SU-DHL-6 (cell line): Measurements from ENCODE around the gene BCL2L13.

Source experiments
- H2AFZ ChIP-seq: fragments of 200-600 bp; sonication (generic); 2 replicates; pipeline ENCODE4 v1.6.1; 2014; ENCODE audit warnings: low read depth, mild to moderate bottlenecking, moderate library complexity, mixed read lengths, antibody characterized with exemption, low read length; ENCODE audit not compliant: severe bottlenecking
- H3F3A ChIP-seq: fragments of 200-600 bp; shearing (Covaris generic); 2 replicates; pipeline ENCODE4 v1.6.0; 2016; ENCODE audit warnings: antibody characterized with exemption, mild to moderate bottlenecking; ENCODE audit not compliant: insufficient read depth
- H3K27ac ChIP-seq: fragments of 200-600 bp; sonication (generic); 2 replicates; pipeline ENCODE4 v1.5.1; 2016; ENCODE audit warnings: low read depth, mild to moderate bottlenecking, low read length, moderate library complexity, mixed read lengths
- H3K27me3 ChIP-seq: fragments of 200-600 bp; sonication (generic), shearing (Covaris generic); 2 replicates; pipeline ENCODE4 v1.6.0; 2014; ENCODE audit warnings: mild to moderate bottlenecking, low read length
- H3K36me3 ChIP-seq: fragments of 200-600 bp; sonication (generic); 2 replicates; pipeline ENCODE4 v1.6.1; 2014; ENCODE audit warnings: mild to moderate bottlenecking, low read length, mixed read lengths
- H3K4me2 ChIP-seq: fragments of 300-600, 200-600 bp; shearing (Covaris generic), sonication (generic); 2 replicates; pipeline ENCODE4 v1.6.0; 2014; ENCODE audit warnings: low read length, low read depth, mild to moderate bottlenecking; ENCODE audit not compliant: poor library complexity, severe bottlenecking
- H3K4me3 ChIP-seq: fragments of 200-600 bp; sonication (generic); 2 replicates; pipeline ENCODE4 v1.5.1; 2014; ENCODE audit warnings: antibody characterized with exemption, low read length, mild to moderate bottlenecking, mixed read lengths; ENCODE audit not compliant: insufficient read depth, poor library complexity, severe bottlenecking
- H3K79me2 ChIP-seq: fragments of 200-600 bp; sonication (generic); 2 replicates; pipeline ENCODE4 v1.6.1; 2014; ENCODE audit warnings: mild to moderate bottlenecking, low read length, moderate library complexity; ENCODE audit not compliant: insufficient read depth
- H3K9ac ChIP-seq: fragments of 200-600 bp; sonication (generic); 2 replicates; pipeline ENCODE4 v1.7.0; 2014; ENCODE audit warnings: mild to moderate bottlenecking, low read length
- H3K9me2 ChIP-seq: fragments of 200-600 bp; sonication (generic); replicated peaks from 2 replicates; pipeline ENCODE4 v1.6.1; 2014; ENCODE audit warnings: low read length; ENCODE audit not compliant: insufficient read depth
- H3K9me3 ChIP-seq: fragments of 200-600 bp; sonication (generic); 2 replicates; pipeline ENCODE4 v1.6.1; 2014; ENCODE audit warnings: low read length, mixed read lengths; ENCODE audit not compliant: insufficient read depth
- H4K20me1 ChIP-seq: fragments of 200-600 bp; sonication (generic); 2 replicates; pipeline ENCODE4 v1.6.1; 2014; ENCODE audit warnings: low read depth, mild to moderate bottlenecking, antibody characterized with exemption, low read length, moderate library complexity, mixed read lengths
- CTCF ChIP-seq: fragments of 200-600 bp; sonication (generic); IDR thresholded peaks from one replicate; pipeline ENCODE4 v1.5.1; 2017; ENCODE audit warnings: antibody characterized with exemption, mild to moderate bottlenecking, low read length, moderate library complexity; ENCODE audit not compliant: insufficient read depth, poor library complexity, severe bottlenecking
- EZH2phosphoT487 ChIP-seq: fragments of 200-600 bp; sonication (generic), shearing (Covaris generic); conservative IDR thresholded peaks from 2 replicates; pipeline ENCODE4 v1.6.1; 2018; ENCODE audit warnings: mild to moderate bottlenecking, antibody characterized with exemption, low read length, moderate library complexity, mixed read lengths

BCL2L13 gene

GRCh38 chr22:17767233-17768065 is 128.9 kb downstream of the BCL2L13 start:
- no peak for TF ChIP-seq CTCF
- TF ChIP-seq EZH2phosphoT487: no peak
- Histone ChIP-seq H2AFZ (no peak overlapping the region), H3K9me2 (no peaks in the 10 kb centered on the region), H3K9ac (no peak overlapping the region), H4K20me1 (no peaks in the 10 kb centered on the region), H3K79me2 (peaks cover 17% of the 10 kb centered on the region; the same call in 1 of the 2 replicates), H3F3A (no peaks in the 10 kb centered on the region), H3K9me3 (no peaks in the 10 kb centered on the region), H3K27ac (no peak overlapping the region), H3K4me2 (no peak overlapping the region), H3K36me3 (no peaks in the 10 kb centered on the region), H3K27me3 (no peaks in the 10 kb centered on the region), H3K4me3 (no peak overlapping the region)

GRCh38 chr22:17769013-17769715 is 130.6 kb downstream of the BCL2L13 start:
- no peaks in the 10 kb centered on the region for H4K20me1 ChIP-seq
- peaks cover 17% of the 10 kb centered on the region; the same call in 1 of the 2 replicates for H3K79me2 ChIP-seq
- H3K4me3 ChIP-seq: no peak overlapping the region
- no peaks in the 10 kb centered on the region for H3K36me3 ChIP-seq
- no peak overlapping the region for H3K4me2 ChIP-seq
- no peaks in the 10 kb centered on the region for H3K9me3 ChIP-seq
- no peaks in the 10 kb centered on the region for H3K27me3 ChIP-seq
- H3F3A ChIP-seq: no peaks in the 10 kb centered on the region
- no peak for TF ChIP-seq CTCF
- TF ChIP-seq EZH2phosphoT487: no peak
- no peaks in the 10 kb centered on the region for H3K9me2 ChIP-seq
- no peak overlapping the region for H3K27ac ChIP-seq
- no peak overlapping the region for H2AFZ ChIP-seq
- H3K9ac ChIP-seq: no peak overlapping the region

- Histone ChIP-seq H3K36me3 (no peaks in the 10 kb centered on the region), H3F3A (0 out of 2 replicates have a peak, but pooled peaks cover 2% of the 10 kb centered on the region), H3K4me2 (no peak overlapping the region), H3K27ac (no peak overlapping the region), H3K79me2 (peaks cover 17% of the 10 kb centered on the region; the same call in 1 of the 2 replicates), H3K4me3 (no peak overlapping the region), H3K9ac (no peak overlapping the region), H3K9me3 (no peaks in the 10 kb centered on the region), H2AFZ (no peak overlapping the region), H4K20me1 (no peaks in the 10 kb centered on the region), H3K27me3 (no peaks in the 10 kb centered on the region), H3K9me2 (no peaks in the 10 kb centered on the region)
- no peak for TF ChIP-seq CTCF
- TF ChIP-seq EZH2phosphoT487: no peak
Measured at GRCh38 chr22:17769716-17770082, 131.1 kb downstream of the BCL2L13 start.
